GM18507 (cell line): ENCODE data around the gene MOV10L1.
"Not testable (repeated sequence)": the region's sequence is repeated elsewhere in the genome, so short reads cannot be mapped to it uniquely, and the experiment has no call there.

ENCODE experiments used
- DNase-seq: peaks from one replicate; pipeline ENCODE4 v3.0.0; 2011; ENCODE audit warnings: low read depth; ENCODE audit not compliant: insufficient read length; ENCODE audit errors: extremely low spot score
- FAIRE-seq: peaks from 2 replicates; lab custom pipeline; 2011; peaks lifted over from hg19 to GRCh38; lab: Jason Lieb, UNC

MOV10L1 gene

DNA sequence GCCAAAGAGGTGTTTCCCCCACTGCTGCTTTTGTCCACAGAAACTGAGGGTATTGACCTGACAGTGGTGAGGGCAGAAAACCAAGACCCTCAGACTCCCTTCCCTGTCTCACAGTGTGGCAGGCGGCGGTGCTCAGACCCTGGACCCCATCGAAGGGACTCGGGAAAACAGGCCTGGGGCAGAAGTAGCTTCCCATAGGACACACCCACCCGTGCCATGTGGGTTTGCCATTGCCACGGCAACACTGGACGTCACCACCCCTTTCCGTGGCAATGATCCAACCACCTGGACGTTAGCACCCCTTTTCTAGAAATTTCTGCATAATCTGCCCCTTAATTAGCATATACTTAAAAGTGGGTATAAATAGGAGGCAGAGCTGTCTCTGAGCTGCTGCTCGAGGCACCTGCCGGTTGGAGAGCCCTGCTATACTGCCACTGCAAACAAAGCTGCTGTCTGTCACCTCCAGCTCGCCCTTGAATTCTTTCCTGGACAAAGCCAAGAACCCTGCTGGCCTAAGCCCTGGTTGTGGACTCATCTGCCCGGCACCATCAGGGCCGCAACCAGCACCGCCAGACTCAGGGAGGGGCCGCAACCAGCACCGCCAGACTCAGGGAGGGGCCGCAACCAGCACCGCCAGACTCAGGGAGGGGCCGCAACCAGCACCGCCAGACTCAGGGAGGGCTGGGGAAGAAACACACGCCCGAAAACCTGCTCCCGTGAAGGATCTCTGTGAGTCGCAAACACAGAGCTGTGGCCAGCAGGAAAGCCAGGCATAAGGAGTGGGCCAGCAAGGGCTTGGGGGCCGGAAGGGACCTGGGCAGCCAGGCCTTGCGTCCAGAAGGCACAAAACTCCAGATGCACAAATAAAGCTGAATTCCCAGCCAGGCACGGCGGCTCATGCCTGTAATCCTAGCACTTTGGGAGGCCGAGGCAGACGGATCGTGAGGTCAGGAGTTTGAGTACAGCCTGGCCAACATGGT is 15.0 kb upstream of the MOV10L1 start:
- DNase-seq (no peak), FAIRE-seq (no peak)

DNA sequence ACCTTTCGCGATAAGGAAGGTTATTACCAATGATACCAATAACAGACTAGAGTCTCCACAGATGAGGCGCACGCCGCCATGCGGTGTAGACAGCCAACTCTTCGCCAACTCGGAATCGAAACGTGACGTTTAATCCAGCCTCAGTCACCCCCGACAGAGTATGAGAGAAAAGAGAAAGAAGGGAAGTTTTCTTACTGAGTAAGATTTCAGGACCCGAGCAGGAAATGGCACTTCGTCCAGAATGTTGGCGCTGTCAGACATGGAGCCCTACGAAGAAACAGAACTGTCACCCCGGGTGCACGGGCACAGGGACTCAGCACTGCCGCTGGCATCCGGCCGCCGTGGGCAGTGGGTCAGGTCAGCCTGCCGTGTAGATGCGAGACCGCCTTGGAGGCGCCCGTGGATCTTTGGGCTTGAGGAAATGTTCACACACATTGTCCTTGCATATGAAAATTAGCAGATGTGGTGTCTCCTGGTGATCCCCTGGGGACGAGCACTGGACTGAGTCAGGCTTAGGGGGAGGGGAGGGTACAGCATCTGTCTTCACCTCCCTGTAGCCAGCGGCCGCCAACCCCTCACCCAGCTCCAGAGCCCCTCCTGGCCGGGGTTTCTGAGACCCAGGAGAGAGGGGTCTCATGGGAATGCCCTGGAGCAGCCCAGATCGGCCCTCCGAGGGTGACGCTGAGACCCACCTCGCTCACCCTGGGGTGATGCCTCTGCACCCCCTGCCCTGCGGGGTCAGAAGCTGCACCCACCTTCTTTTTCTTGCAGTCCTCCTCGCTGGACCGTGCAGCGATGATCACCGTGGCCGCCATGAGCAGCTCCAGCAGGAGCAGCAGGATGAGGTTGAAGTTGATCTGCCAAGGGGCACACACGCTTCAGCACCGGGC is 12.9 kb upstream of the MOV10L1 start:
- DNase-seq (no peak), FAIRE-seq (no peak)

DNA sequence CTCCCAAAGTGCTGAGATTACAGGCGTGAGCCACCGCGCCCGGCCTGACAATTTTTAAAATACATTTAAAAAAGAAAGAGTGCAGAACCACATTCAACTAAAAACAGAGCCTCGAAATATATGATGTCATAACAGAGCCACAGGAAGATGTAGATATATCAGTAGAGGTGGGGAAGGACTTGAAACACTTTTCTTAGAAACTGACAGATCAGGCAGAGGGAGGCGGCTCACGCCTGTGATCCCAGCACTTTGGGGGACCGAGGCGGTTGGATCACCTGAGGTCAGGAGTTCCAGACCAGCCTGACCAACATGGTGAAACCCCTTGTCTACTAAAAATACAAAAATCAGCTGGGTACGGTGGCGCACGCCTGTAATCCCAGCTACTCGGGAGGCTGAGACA is 11.6 kb upstream of the MOV10L1 start:
- FAIRE-seq (no peak), DNase-seq (no peak)

GRCh38 chr22:50078761-50079160 is 11.0 kb upstream of the MOV10L1 start:
- FAIRE-seq (no peak), DNase-seq (no peak)

- DNase-seq (no peak), FAIRE-seq (no peak)
Observed at GRCh38 chr22:50080077-50080465, 9.7 kb upstream of the MOV10L1 start.

- DNase-seq: no peak
- FAIRE-seq: no peak
Observed at GRCh38 chr22:50081426-50082196, 8.2 kb upstream of the MOV10L1 start.

DNA sequence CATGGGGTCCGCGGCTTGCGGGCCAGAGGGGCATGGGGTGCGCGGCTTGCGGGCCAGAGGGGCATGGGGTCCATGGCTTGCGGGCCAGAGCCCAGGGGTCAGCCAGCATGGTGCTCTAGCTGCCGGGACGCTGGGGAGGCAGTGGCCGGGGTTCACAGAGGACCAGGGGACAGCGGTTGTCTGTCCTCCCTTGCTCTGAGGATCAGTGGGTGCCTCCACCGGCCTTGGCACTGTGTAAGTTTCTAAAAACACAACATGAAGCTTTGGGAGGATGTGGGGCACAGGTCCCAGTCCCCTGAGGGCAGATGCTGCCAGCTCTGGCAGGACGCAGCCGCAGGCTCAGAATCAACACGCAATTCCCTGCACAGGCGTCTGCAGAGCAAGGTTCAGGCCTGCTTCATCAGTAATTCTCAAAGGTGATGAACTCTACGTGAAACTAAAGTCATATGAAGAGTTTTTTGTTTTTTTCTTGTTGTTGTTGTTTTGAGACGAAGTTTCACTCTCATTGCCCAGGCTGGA is 7.5 kb upstream of the MOV10L1 start:
- DNase-seq (no peak), FAIRE-seq (no peak)

- FAIRE-seq (no peak), DNase-seq (no peak)
Observed at GRCh38 chr22:50082961-50083461, 6.8 kb upstream of the MOV10L1 start.

DNA sequence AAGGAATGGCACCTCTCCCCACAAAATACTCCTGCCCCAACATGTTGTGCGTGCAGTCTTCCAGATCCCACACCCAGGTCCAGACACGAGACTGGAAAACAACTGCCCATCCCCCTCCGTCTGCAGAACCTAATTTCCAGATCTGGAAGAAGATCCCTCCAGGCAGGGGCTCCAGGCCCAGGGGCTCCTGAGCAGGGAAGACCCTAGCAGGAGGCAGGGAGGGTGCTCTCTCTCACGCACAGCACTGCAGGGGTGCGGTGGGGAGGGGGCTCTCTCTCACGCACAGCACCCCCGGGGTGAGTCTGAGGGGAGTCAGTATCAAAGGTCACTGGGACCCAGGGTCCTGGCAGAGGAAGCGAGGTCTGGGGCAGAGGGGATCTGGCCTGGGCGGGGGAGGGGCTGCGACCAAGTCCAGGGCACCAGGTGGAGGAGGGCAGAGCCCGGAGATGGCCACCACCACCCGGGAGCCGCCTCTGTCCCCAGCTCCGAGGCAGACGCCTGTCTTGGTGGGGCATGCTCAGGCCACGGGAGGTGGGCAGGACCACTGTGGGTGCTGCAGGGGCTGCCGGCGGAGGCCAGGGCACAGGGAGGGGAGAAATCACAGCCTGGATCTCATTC is 6.2 kb upstream of the MOV10L1 start:
- no peak for FAIRE-seq

GRCh38 chr22:50084080-50084477 is 5.7 kb upstream of the MOV10L1 start:
- no peak for DNase-seq
- no peak for FAIRE-seq

More for the DNA sequence above, 6.2 kb upstream of the MOV10L1 start:
- no peak for DNase-seq

DNA sequence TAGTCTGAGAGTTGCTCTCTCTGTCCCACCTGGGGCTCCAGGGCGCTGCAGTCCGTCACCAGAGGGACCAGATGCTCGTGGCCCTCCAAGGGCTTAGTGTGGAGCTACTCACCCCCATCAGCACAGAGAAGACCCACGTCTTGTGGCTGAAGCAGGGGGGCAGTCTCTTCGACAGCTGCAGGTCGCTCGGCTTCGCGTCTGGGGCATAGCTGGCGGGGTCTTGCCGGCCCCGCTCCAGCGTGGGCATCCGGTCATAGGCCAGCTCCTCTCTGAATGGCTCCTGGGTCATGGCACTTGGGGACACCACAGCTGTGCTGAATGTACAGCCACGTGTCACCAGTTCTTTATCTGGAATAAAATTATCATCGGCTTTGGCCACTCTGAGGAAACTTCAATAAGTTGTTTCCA is 5.2 kb upstream of the MOV10L1 start:
- FAIRE-seq (no peak), DNase-seq (no peak)

DNA sequence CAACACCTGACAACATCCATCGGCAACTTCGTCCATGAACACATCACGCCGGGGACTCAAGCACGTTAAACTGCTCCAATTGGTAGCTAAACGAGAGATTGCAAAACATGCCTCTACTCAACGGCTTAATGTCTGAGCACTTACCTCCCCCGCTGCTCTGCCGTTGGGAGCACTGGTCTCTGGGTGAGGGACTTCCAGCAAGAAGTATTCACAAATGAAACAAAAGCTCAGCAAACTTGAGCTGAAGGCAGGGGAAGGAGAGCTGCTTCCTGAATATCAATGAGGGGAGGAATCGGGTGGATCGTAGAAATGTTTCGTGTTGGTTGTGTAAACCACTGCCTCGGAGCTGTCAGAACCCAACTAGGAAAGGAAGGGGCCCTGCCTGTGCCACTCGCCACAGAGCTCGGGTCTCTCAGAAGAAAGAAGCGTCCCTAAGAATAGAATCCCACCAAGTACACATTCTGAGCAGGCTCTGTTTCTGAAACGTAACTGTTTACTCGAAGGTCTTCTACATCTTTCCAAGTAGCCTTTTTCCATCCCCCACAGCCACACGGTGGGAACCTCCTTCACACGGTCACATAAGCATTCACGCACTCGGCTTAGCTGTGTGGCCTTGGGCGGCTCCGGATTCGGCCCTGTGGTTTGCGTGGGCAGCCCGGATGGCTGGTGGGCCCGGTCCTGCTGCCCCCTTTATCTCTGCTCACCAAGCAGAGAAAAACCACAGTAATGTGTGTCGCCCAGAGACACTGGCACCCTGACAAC is 4.4 kb upstream of the MOV10L1 start, which contains the start of gene MLC1:
MLC1 (minus strand) TSS at position 216 of the 762 bp plus-strand sequence. CDS start 524 bp downstream, outside the sequence.
- FAIRE-seq (no peak), DNase-seq (no peak)

DNA sequence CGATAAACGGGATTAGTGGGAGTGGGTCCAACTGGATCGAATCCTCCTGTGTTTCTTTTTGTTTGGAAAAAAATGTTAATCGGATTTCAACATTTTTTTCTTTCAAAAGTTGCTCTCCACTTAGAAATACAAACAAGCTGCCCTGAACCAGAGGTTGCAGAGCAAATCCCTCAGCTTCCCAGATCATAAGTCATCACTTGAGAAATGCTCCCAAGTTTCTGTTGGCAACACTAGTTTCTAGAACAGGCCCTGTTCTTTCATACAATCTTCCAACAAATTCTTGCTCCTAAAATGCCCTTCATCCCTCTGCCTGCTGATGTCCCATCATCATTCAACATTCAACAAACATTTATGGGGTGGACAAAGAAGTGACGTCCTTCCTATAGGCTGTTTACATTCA is 3.3 kb upstream of the MOV10L1 start:
- DNase-seq (no peak), FAIRE-seq (no peak)

DNA sequence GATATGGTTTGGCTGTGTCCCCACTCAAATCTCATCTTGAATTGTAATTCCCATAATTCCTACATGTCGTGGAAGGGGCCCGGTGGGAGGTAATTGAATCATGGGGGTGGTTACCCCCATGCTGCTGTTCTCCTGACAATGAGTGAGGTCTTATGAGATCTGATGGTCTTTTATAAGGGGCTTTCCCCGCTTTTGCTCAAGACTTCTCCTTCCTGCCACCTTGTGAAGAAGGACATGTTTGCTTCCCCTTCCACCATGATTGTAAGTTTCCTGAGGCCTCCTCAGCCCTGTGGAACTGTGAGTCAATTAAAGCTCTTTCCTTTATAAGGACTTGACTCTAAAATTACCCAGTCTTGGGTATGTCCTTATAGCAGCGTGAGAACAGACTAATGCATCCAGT is 2.8 kb upstream of the MOV10L1 start:
- DNase-seq, FAIRE-seq: not testable (repeated sequence)

DNA sequence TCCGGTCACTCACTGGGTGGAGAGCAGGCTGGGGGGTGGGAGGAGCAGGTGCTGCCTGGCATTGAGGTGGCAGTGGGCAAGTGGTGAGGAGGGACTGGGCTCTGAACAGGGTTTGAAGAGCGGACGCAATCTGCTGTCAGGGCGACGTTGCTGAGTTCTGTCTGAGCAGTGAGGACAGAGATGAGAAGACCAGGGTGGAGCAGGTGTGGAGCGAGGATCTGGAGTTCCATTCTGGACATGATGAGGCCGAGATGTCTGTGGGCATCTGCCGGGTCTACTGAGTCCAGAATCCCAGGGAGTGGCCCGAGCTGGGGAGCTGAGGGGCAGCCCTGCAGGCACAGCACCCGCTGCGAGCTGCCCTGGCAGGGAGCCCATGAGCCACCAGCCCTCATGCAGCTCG is 2.2 kb upstream of the MOV10L1 start:
- FAIRE-seq (no peak), DNase-seq (no peak)

DNA sequence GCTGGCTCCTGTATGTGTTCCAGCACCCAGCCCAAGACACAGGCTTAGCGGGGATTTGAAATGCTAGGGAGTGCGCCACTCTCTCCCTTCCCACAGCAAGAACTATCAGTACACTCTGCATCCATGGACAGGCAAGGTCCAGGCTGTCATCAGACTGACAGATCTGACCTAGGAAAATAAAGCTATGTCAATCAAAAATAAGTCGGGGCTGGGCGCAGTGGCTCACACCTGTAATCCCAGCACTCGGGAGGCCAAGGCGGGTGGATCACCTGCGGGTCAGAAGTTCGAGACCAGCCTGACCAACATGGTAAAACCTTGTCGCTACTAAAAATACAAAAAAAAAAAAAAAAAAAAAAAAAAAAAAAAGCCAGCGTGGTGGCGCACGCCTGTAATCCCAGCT is 1.7 kb upstream of the MOV10L1 start:
- FAIRE-seq (no peak), DNase-seq (no peak)

DNA sequence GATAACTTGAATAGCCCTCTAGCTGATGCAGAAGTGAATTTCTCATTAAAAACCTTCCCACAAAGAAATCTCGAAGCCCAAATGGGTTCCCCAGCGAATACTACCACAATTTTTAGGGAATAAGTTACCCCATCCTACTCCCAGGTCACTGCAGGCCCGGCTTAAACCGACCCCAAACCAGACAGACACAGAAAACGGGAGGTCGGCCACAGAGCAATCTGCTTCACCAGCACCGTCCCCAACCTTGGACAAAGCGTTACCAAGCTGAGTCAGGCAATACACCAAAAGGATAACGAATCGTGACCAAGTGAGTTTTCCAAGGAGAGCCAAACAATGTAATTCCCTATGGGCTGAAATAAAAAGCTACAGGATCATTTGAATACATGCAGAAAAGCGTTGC is 575 bp upstream of the MOV10L1 start:
- DNase-seq: no peak
- no peak for FAIRE-seq

DNA sequence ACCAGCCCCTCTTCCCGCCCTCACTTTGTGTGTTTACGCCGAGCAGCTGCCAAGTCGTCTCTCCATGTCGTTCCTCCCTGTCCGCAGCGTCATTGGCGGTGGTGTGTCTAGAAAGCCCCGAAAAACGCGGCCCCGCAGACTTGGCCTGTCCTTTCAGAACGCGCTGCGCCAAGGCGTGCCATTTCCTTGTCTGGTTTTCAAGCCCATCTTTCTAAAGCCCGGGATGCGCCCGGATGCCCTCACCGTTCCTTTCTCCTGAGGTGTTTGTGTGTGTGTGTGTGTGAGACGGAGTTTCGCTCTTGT is 557 bp downstream of the MOV10L1 start:
- no peak for FAIRE-seq
- DNase-seq: no peak
